Left lung (tissue), 10 donors: ENCODE data around the gene GRAMD2B. TPM values are rescaled to one million over a fixed set of nuclear protein-coding genes. Genes with fewer than 3 reads are reported as not detected.

Experiments
- ATAC-seq: fragments of 200-7000 bp; cut with Tn5 transposase; one replicate; pipeline ENCODE4 v1.9.1; 2020; ENCODE audit warnings: moderate library complexity
- DNase-seq, 4 donors: peaks; one replicate each; pipeline ENCODE4 v3.0.0-alpha.2; 2013 to 2020
- H3K27ac ChIP-seq, 2 donors: fragments of 200-600 bp; sonication (generic) in 1 of 2; one replicate each; pipeline versions ENCODE4 v1.5.0 to v1.8.0; 2020 to 2021
- H3K27me3 ChIP-seq, 2 donors: fragments of 200-600 bp; sonication (generic) in 1 of 2; one replicate each; pipeline versions ENCODE4 v1.5.0 to v1.8.0; 2020 to 2021
- H3K36me3 ChIP-seq, 2 donors: fragments of 200-600 bp; sonication (generic) in 1 of 2; one replicate each; pipeline versions ENCODE4 v1.5.0 to v1.8.0; 2020 to 2021
- H3K4me1 ChIP-seq, 2 donors: fragments of 200-600 bp; one replicate each; pipeline ENCODE4 v1.8.0; 2021
- H3K4me3 ChIP-seq, 2 donors: fragments of 200-600 bp; sonication (generic) in 1 of 2; one replicate each; pipeline versions ENCODE4 v1.5.0 to v1.8.0; 2020 to 2021; ENCODE audit warnings: mild to moderate bottlenecking in 1 of 2
- H3K9me3 ChIP-seq, 2 donors: fragments of 200-600 bp; sonication (generic) in 1 of 2; one replicate each; pipeline versions ENCODE4 v1.5.0 to v1.8.0; 2020 to 2021
- intact Hi-C, 2 donors: fragments of 100-400 bp; cut with DNase I; formaldehyde crosslinking; loops; one replicate each; pipeline versions ENCODE4 v1.11.2 to v1.14.2; 2022
- polyA plus RNA-seq, 6 donors: library from polyadenylated mRNA; unstranded; fragments of 120-200 nt; gene quantifications; one replicate each; pipeline ENCODE4 v1.2.1, GENCODE V29; 2013; ENCODE audit not compliant: insufficient read length in 6 of 6
- total RNA-seq, 2 donors: library from RNA; stranded (reverse); fragmentation: NEBNext Ultra II Directional; extraction: Animal tissue kit (Norgen Biotek cat#: 25700); gene quantifications; one replicate each; pipeline ENCODE4 v1.2.1, GENCODE V29; 2021
- TF ChIP-seq, protein P1 (sequence below), 2 donors: fragments of 200-600 bp; sonication (generic) in 1 of 2; IDR thresholded peaks; one replicate each; pipeline versions ENCODE4 v1.5.0 to v1.8.0; 2021; ENCODE audit warnings: antibody characterized with exemption in 2 of 2
- donor health status: DM: no; HTN: yes; CAD: no.
- donor health status: DM: no; HTN: no; CAD: no.

Gene GRAMD2B
- total and polyA plus RNA-seq, 8 donors, result 9.8 to 19.2 (median 11.6) TPM

DNA sequence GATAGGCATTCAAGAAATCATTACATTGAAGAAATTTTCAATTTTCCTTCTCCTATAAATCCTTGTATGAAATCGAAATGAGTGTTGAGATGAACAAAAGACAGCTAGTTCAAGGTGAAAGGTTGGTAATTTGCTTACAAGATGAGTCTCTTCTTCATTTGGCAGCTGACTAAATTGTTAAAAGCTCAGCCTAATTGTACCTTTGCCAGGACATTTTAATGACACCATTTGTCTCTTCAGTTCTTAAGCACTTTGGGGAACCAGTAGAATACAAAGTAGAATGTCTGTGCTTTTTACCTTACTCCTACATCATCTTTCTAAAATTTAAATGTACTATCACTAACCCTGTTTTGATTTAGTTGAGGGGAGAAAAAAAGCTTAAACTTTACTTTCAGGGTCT, 59.4 kb downstream of the GRAMD2B start:
- Histone ChIP-seq H3K4me3 (no peak overlapping the region), H3K36me3 (peaks cover 0 to 78% of the 10 kb centered on the region in 2 donors)

DNA sequence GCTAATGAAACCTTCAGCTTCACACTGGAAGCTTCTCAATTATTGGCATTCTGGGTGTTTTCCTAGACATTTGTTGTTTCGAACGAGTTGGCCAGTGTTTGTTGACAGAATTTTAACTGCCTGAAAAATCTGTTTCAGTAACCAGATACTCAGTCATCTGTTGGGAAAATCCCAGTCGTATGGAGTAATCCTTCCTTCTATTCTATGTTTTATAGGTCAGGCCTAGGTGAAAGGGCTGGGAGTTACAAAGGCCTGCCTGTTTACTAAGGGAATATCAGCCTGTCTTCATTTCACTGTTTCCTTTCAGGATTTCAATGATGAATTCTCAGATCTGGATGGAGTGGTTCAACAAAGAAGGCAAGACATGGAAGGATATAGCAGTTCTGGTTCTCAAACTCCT, 59.9 kb downstream of the GRAMD2B start:
- TF ChIP-seq, protein P1, sequence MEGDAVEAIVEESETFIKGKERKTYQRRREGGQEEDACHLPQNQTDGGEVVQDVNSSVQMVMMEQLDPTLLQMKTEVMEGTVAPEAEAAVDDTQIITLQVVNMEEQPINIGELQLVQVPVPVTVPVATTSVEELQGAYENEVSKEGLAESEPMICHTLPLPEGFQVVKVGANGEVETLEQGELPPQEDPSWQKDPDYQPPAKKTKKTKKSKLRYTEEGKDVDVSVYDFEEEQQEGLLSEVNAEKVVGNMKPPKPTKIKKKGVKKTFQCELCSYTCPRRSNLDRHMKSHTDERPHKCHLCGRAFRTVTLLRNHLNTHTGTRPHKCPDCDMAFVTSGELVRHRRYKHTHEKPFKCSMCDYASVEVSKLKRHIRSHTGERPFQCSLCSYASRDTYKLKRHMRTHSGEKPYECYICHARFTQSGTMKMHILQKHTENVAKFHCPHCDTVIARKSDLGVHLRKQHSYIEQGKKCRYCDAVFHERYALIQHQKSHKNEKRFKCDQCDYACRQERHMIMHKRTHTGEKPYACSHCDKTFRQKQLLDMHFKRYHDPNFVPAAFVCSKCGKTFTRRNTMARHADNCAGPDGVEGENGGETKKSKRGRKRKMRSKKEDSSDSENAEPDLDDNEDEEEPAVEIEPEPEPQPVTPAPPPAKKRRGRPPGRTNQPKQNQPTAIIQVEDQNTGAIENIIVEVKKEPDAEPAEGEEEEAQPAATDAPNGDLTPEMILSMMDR (IDR thresholded peaks at IDR 0.05), result no peak
- Histone ChIP-seq H3K4me1 (no peaks in the 10 kb centered on the region), H3K36me3 (peaks cover 0 to 82% of the 10 kb centered on the region in 2 donors), H3K27ac (no peak overlapping the region), H3K4me3 (no peak overlapping the region), H3K27me3 (no peaks in the 10 kb centered on the region), H3K9me3 (no peaks in the 10 kb centered on the region)
- DNase-seq, result no peak
- intact Hi-C loops, result no loop called here
- no peak for ATAC-seq

More for the DNA sequence above, 59.4 kb downstream of the GRAMD2B start:
- no peaks in the 10 kb centered on the region for H3K9me3 ChIP-seq
- H3K4me1 ChIP-seq, result no peaks in the 10 kb centered on the region
- H3K27ac ChIP-seq, result no peak overlapping the region
- intact Hi-C loops, result no loop called here
- ATAC-seq, result no peak
- TF ChIP-seq, protein P1 (IDR thresholded peaks at IDR 0.05), result no peak
- no peak for DNase-seq
- H3K27me3 ChIP-seq, result no peaks in the 10 kb centered on the region

DNA sequence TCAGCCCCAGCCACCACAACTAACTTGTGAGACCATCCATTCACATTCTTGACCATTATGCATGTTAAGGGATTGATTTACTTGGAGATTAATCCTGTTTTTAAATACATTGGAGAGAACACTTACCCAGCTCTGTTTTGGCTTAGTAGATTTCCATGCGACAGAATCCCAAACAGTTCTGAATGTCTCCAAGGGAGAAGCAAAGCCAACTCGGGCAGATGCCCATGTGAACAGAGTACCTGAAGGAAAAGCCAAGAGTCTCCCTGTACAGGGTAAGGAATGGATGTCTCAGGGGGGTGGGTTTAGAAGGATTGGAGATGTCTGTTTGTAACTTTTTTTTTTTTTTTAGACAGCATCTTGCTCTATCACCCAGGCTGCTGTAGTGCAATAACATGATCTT, 61.0 kb downstream of the GRAMD2B start:
- H3K27ac ChIP-seq, result no peak overlapping the region
- no peaks in the 10 kb centered on the region for H3K27me3 ChIP-seq
- ATAC-seq, result no peak
- H3K9me3 ChIP-seq, result no peaks in the 10 kb centered on the region
- intact Hi-C loops, result no loop called here
- peaks cover 0 to 83% of the 10 kb centered on the region in 2 donors for H3K36me3 ChIP-seq
- TF ChIP-seq, protein P1 (IDR thresholded peaks at IDR 0.05), result no peak
- no peak overlapping the region for H3K4me3 ChIP-seq
- no peaks in the 10 kb centered on the region for H3K4me1 ChIP-seq
- DNase-seq, result no peak

DNA sequence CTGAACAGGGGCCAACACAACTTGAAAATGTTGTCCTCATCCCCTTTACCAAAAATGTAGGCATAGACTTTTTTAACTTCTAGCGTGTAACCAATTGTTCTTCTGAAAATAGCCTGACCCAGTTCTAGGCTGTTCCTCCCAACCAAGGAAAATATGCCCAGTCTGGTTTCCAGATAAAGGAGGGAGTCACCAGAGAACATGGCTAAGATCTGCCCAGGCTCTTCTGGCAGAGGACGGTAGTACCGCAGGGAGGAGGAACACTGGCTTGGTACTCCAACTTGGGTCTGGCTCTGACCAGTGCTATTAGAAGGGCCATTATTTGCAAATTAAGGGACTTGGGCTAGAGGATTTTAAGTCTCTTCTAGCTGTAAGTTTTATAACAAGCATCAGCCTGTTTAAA, 63.1 kb downstream of the GRAMD2B start:
- Histone ChIP-seq H3K27me3 (no peaks in the 10 kb centered on the region), H3K9me3 (no peaks in the 10 kb centered on the region), H3K27ac (no peak overlapping the region), H3K4me3 (no peak overlapping the region), H3K36me3 (peaks cover 0 to 79% of the 10 kb centered on the region in 2 donors), H3K4me1 (no peaks in the 10 kb centered on the region)
- intact Hi-C loops, result no loop called here
- ATAC-seq (no peak), DNase-seq (no peak)
- TF ChIP-seq, protein P1 (IDR thresholded peaks at IDR 0.05), result no peak

DNA sequence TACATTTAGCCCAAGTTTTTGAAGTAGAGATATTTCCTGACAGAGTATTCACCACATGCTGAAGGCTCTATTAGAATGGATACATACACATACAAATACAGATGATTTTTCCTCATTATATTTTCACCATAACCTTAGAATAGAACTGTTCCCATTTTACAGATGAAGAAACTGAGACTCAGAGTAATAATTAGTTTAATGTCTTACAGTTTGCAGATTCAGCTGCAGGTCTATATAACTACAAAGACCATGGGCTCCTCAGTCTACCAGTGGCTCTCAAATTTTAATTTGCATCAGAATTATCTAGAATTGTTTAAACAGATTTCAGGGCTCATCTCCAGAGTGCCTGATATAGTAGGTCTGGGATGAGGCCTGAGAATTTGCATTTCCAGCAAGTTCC, 64.4 kb downstream of the GRAMD2B start:
- Histone ChIP-seq H3K9me3 (no peaks in the 10 kb centered on the region), H3K27me3 (no peaks in the 10 kb centered on the region), H3K27ac (no peak overlapping the region), H3K4me1 (no peaks in the 10 kb centered on the region), H3K36me3 (peaks cover 0 to 72% of the 10 kb centered on the region in 2 donors), H3K4me3 (no peak overlapping the region)
- ATAC-seq, result no peak
- DNase-seq, result no peak
- TF ChIP-seq, protein P1 (IDR thresholded peaks at IDR 0.05), result no peak
- intact Hi-C loops, result no loop called here
